Mesenchymal stem cell (in vitro differentiated cells and primary cell): ENCODE results near the gene RTEL1.

Source experiments
- DNase-seq: peaks from one replicate; pipeline ENCODE4 v3.0.0-alpha.2; 2013
- H2AFZ ChIP-seq: one replicate; pipeline ENCODE4 v1.6.1; 2013; ENCODE audit warnings: low read depth, mild to moderate bottlenecking, control low read depth, inconsistent platforms, low read length, moderate library complexity
- H2AK5ac ChIP-seq: 2 replicates; pipeline ENCODE4 v1.6.1; 2013; ENCODE audit warnings: low read length, moderate library complexity, mild to moderate bottlenecking, inconsistent platforms; ENCODE audit not compliant: severe bottlenecking
- H2BK120ac ChIP-seq: one replicate; pipeline ENCODE4 v1.6.1; 2013; ENCODE audit warnings: low read depth, mild to moderate bottlenecking, inconsistent platforms, low read length, moderate library complexity
- H2BK12ac ChIP-seq, 2 experiments: one replicate each; pipeline ENCODE4 v1.6.1; 2013; ENCODE audit warnings: inconsistent platforms in 2 of 2, low read length in 2 of 2, mild to moderate bottlenecking in 2 of 2, moderate library complexity in 2 of 2, control low read depth in 1 of 2
- H2BK15ac ChIP-seq: one replicate; pipeline ENCODE4 v1.6.1; 2013; ENCODE audit warnings: mild to moderate bottlenecking, low read depth, inconsistent platforms; ENCODE audit not compliant: poor library complexity, severe bottlenecking
- H2BK5ac ChIP-seq: 2 replicates; pipeline ENCODE4 v1.6.1; 2013; ENCODE audit warnings: low read depth, mild to moderate bottlenecking, low read length, control low read depth, inconsistent platforms; ENCODE audit not compliant: poor library complexity, severe bottlenecking
- H3K14ac ChIP-seq, 2 experiments: one replicate each; pipeline ENCODE4 v1.6.1; 2013; ENCODE audit warnings: inconsistent platforms in 2 of 2, low read length in 2 of 2, control low read depth in 1 of 2, mild to moderate bottlenecking in 1 of 2, moderate library complexity in 1 of 2
- H3K18ac ChIP-seq, 2 experiments: one replicate each; pipeline ENCODE4 v1.6.1; 2013; ENCODE audit warnings: inconsistent platforms in 2 of 2, low read length in 2 of 2, control low read depth in 1 of 2, low read depth in 1 of 2, mild to moderate bottlenecking in 1 of 2
- H3K23ac ChIP-seq, 2 experiments: one replicate each; pipeline ENCODE4 v1.6.1; 2013; ENCODE audit warnings: inconsistent platforms in 2 of 2, low read length in 2 of 2, mild to moderate bottlenecking in 2 of 2, moderate library complexity in 2 of 2, control low read depth in 1 of 2
- H3K27ac ChIP-seq: 2 replicates; pipeline ENCODE4 v1.5.1; 2013; ENCODE audit warnings: mild to moderate bottlenecking, moderate library complexity, low read length, control low read depth, inconsistent platforms; ENCODE audit not compliant: poor library complexity, severe bottlenecking
- H3K27me3 ChIP-seq, 2 experiments: 2 replicates each; pipeline versions ENCODE4 v1.6.1 to v1.7.0; 2013; ENCODE audit warnings: low read length in 2 of 2, mild to moderate bottlenecking in 2 of 2, moderate library complexity in 2 of 2, control low read depth in 1 of 2, inconsistent platforms in 1 of 2; ENCODE audit not compliant: control insufficient read depth in 1 of 2, insufficient read depth in 1 of 2
- H3K36me3 ChIP-seq, 2 experiments: 2 replicates each; pipeline versions ENCODE4 v1.6.1 to v1.7.0; 2013; ENCODE audit warnings: low read length in 2 of 2, control low read depth in 1 of 2, inconsistent platforms in 1 of 2, low read depth in 1 of 2, mild to moderate bottlenecking in 1 of 2; ENCODE audit not compliant: insufficient read depth in 2 of 2, control insufficient read depth in 1 of 2
- H3K4ac ChIP-seq, 2 experiments: one replicate each; pipeline ENCODE4 v1.6.1; 2013; ENCODE audit warnings: inconsistent platforms in 2 of 2, low read length in 2 of 2, mild to moderate bottlenecking in 2 of 2, moderate library complexity in 2 of 2, control low read depth in 1 of 2, low read depth in 1 of 2
- H3K4me1 ChIP-seq: 2 replicates; pipeline ENCODE4 v1.6.1; 2013; ENCODE audit warnings: low read depth, low read length, control low read depth; ENCODE audit not compliant: control insufficient read depth, insufficient read depth
- H3K4me2 ChIP-seq: 2 replicates; pipeline ENCODE4 v1.6.1; 2013; ENCODE audit warnings: low read length, mild to moderate bottlenecking, inconsistent platforms; ENCODE audit not compliant: poor library complexity, severe bottlenecking
- H3K4me3 ChIP-seq, 2 experiments: 2 replicates each; pipeline versions ENCODE4 v1.5.1 to v1.7.0; 2013; ENCODE audit warnings: low read length in 2 of 2, mild to moderate bottlenecking in 2 of 2, control low read depth in 1 of 2, low read depth in 1 of 2; ENCODE audit not compliant: insufficient read depth in 1 of 2
- H3K79me1 ChIP-seq: replicated peaks from 2 replicates; pipeline ENCODE4 v1.6.1; 2013; ENCODE audit warnings: mild to moderate bottlenecking, control low read depth, low read length, inconsistent platforms; ENCODE audit not compliant: poor library complexity, severe bottlenecking
- H3K9ac ChIP-seq: 2 replicates; pipeline ENCODE4 v1.7.0; 2013; ENCODE audit warnings: mild to moderate bottlenecking, low read length, moderate library complexity
- H3K9me3 ChIP-seq: 2 replicates; pipeline ENCODE4 v1.7.0; 2013; ENCODE audit warnings: mild to moderate bottlenecking, low read length; ENCODE audit not compliant: control insufficient read depth
- H4K8ac ChIP-seq: one replicate; pipeline ENCODE4 v1.6.1; 2013; ENCODE audit warnings: inconsistent platforms, mild to moderate bottlenecking, low read length, moderate library complexity
- H4K91ac ChIP-seq: one replicate; pipeline ENCODE4 v1.6.1; 2013; ENCODE audit warnings: mild to moderate bottlenecking, low read length, inconsistent platforms
- WGBS: methylation state at CpG from one replicate; pipeline ENCODE4 v1.1.7; 2013; ENCODE audit warnings: mixed read lengths; 5-methylcytosine and 5-hydroxymethylcytosine counted together

The RTEL1 gene

DNA sequence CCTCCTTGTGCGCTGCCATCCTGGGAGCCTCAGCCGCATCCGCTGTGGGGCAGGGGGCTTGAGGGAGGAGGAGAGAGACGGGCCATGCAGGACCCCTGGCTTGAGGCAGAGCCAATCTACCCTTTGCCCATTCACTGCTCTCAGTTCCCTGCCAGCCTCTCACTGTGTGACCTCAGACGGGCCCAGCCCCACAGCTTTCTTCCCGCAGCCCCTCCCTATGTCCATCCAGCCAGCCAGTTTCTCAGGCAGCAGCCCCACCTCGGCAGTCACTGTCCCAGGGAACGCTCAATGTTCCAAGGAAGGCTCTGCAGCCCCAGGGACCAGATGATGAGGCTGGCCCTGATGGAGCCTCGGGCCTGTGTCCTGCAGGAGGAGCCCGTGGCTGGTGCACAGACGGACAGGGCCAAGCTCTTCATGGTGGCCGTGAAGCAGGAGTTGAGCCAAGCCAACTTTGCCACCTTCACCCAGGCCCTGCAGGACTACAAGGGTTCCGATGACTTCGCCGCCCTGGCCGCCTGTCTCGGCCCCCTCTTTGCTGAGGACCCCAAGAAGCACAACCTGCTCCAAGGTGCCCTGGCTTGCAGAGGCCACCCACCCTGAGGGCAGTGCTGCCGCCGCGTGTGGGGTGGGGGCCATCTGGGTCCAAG is 34.4 kb downstream of the RTEL1 start:
- Histone ChIP-seq H2AFZ (no peak overlapping the region), H3K18ac (no peak overlapping the region), H2AK5ac (no peak overlapping the region), H3K36me3 (peaks cover 4 to 69% of the 10 kb centered on the region in 2 experiments), H2BK15ac (peak overlapping the region; percentile 45), H4K8ac (no peak overlapping the region), H2BK120ac (no peak overlapping the region), H4K91ac (peak overlapping the region; percentile 22), H3K4me1 (peaks cover 42% of the 10 kb centered on the region), H2BK5ac (no peak overlapping the region), H3K79me1 (peaks cover 12% of the 10 kb centered on the region), H3K9ac (no peak overlapping the region), H3K27ac (no peak overlapping the region), H3K4me2 (no peak overlapping the region), H3K27me3 (no peaks in the 10 kb centered on the region), H3K4ac (no peak overlapping the region), H3K23ac (no peak overlapping the region), H3K14ac (no peak overlapping the region), H3K9me3 (no peaks in the 10 kb centered on the region), H3K4me3 (no peak overlapping the region), H2BK12ac (peak overlapping the region in 1 of 2 experiments; percentile 3)
- WGBS, result 89% methylated on average over 19 of the region's 20 CpGs
- DNase-seq, result no peak

DNA sequence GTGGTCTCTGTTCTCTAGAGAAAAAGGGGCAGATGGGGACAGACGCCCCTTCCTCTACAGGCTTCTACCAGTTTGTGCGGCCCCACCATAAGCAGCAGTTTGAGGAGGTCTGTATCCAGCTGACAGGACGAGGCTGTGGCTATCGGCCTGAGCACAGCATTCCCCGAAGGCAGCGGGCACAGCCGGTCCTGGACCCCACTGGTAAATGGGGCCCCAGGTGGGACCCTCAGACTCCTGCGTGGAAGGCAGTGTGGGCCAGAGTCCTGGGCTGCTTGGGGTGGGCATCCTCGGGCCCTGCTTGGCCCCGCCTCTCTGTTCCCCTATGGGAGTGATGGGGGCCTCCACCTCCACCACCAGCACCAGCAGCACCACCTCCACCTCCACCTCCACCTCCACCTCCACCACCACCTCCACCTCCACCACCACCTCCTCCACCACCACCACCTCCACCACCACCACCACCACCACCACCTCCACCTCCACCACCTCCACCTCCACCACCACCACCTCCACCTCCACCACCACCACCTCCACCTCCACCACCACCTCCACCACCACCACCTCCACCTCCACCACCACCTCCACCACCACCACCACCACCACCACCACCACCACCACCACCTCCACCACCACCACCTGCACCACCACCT is 35.1 kb downstream of the RTEL1 start:
- Histone ChIP-seq H3K14ac (no peak overlapping the region), H2AK5ac (no peak overlapping the region), H4K8ac (no peak overlapping the region), H3K36me3 (peaks cover 4 to 67% of the 10 kb centered on the region in 2 experiments), H2BK12ac (no peak overlapping the region), H3K27ac (no peak overlapping the region), H2AFZ (no peak overlapping the region), H4K91ac (no peak overlapping the region), H3K9me3 (no peaks in the 10 kb centered on the region), H3K4me3 (no peak overlapping the region), H3K4me2 (no peak overlapping the region), H2BK15ac (peak overlapping the region; percentile 8), H3K79me1 (peaks cover 12% of the 10 kb centered on the region), H3K18ac (no peak overlapping the region), H2BK5ac (no peak overlapping the region), H3K4ac (no peak overlapping the region), H3K4me1 (peaks cover 44% of the 10 kb centered on the region), H3K27me3 (no peaks in the 10 kb centered on the region), H3K9ac (no peak overlapping the region), H3K23ac (no peak overlapping the region), H2BK120ac (no peak overlapping the region)
- no peak for DNase-seq
- 91% methylated on average over 7 of the region's 10 CpGs for WGBS

DNA sequence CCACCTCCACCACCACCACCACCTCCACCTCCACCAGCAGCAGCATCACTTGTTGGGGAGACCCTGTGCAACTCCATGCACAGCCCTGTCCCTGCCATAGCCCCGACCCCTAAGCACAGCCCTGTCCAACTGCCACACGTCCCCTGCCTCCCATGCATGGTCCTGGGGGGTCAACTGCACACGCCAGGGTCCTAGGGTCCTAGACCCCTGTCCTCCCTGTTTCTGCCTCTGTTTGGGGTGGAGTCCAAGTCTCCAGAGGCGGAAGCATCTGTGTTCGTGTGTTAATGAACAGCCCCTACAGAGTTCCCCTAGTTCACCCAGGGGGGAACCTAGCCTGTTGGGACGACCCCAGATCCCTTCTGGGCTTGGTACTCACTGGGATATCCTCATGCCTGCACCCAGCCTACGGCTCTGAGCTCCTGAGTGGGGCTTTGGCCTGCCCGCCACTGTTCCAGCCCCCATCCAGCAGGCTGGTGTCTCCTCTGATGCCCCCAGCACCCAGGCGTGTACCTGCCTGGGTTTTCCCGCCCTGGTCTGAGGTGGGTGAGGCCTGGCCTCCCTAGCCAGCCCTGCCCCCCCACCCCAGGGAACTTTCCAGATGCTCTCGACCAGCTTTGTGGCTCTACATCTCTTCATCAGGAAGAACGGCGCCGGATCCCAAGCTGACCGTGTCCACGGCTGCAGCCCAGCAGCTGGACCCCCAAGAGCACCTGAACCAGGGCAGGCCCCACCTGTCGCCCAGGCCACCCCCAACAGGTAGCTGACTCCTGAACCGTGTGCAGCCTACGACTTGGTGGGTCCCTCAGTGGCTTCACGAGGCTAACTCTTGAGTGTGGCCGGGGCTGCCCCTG is 35.8 kb downstream of the RTEL1 start:
- Histone ChIP-seq H3K79me1 (peaks cover 12% of the 10 kb centered on the region), H2BK12ac (peak overlapping the region in 1 of 2 experiments; percentile 42), H3K4me3 (no peak overlapping the region), H3K27me3 (no peaks in the 10 kb centered on the region), H3K23ac (no peak overlapping the region), H3K14ac (no peak overlapping the region), H2AK5ac (peak overlapping the region; percentile 20), H3K9ac (no peak overlapping the region), H3K9me3 (no peaks in the 10 kb centered on the region), H4K91ac (no peak overlapping the region), H3K18ac (no peak overlapping the region), H3K4me2 (no peak overlapping the region), H3K27ac (no peak overlapping the region), H2BK5ac (no peak overlapping the region), H3K4me1 (peaks cover 50% of the 10 kb centered on the region), H3K4ac (no peak overlapping the region), H3K36me3 (peaks cover 4 to 62% of the 10 kb centered on the region in 2 experiments), H2BK15ac (no peak overlapping the region), H4K8ac (no peak overlapping the region), H2BK120ac (no peak overlapping the region), H2AFZ (no peak overlapping the region)
- 95% methylated on average over 21 of the region's 21 CpGs for WGBS
- DNase-seq, result no peak
